ENCODE measurements around the gene NTRK2. TPM values are rescaled to one million over a fixed set of nuclear protein-coding genes. Genes with fewer than 3 reads are reported as not detected.

NTRK2 gene
- total RNA-seq, 2 experiments from 2014 or later, result 0.02 TPM; not detected in 1

DNA sequence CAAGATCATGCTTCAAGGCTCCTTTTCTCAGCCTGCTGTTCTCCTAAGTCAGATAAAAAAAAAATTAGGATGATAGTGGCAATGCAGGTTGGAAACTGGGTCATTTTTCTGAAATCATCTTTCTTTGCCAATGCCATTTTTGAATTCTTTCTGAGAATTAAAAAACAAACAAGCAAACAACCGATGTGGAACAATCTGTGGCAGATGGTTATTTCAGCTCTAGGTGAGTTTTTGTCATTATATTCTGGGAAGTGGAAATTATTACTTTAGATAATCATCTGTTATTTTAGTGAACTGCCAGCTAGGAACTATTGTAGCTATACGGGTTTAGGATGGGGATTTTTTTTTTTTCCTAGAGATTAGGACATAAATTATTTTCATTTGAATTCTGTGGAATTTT is 129.7 kb downstream of the NTRK2 start:
- no peaks in the 10 kb centered on the region for H3K27me3 Mint-ChIP-seq
- no peak overlapping the region for H3K27ac Mint-ChIP-seq
- no peaks in the 10 kb centered on the region for H3K9me3 Mint-ChIP-seq
- H3K4me1 Mint-ChIP-seq, result no peaks in the 10 kb centered on the region
- H3K36me3 Mint-ChIP-seq, result no peaks in the 10 kb centered on the region
- no peak for DNase-seq
- no peak overlapping the region for H3K4me3 Mint-ChIP-seq

DNA sequence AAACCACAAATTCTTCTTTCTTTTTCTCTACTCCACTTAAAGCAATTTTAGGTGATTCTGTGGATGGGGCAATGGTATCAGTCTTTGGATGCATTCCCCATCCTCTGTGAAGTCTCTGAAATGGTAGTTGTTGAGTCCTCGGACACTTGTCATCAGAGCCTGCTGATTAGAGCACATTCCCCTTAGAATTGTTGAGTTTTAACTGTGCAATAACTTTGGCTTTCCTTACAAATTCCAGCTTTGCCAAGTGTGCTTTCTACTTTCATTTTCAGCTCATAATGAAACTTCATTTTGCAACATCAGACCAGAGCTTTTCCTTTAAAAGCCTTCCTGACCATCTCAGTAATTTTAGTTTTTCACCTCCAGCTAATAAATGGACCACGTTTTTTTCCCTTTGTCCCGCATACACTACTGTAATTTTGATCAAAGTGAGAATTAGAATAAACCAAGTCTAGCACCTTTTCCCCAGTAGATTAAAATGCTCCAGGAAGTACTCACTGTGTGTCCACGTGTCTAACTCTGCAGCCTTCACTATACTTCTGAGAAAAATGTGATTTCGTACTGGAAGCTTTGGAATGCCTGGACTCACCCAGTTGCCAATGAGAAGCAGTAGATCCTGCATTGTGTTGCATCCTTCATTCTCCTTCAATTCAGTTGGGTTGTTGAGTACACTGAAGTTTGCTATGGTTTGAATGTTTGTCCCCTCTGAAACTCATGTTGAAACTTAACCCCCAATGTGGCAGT is 135.6 kb downstream of the NTRK2 start:
- DNase-seq, result no peak
- H3K36me3 Mint-ChIP-seq, result no peaks in the 10 kb centered on the region
- no peak overlapping the region for H3K4me3 Mint-ChIP-seq
- no peaks in the 10 kb centered on the region for H3K4me1 Mint-ChIP-seq
- no peak overlapping the region for H3K27ac Mint-ChIP-seq
- H3K9me3 Mint-ChIP-seq, result no peaks in the 10 kb centered on the region
- peaks cover 6% of the 10 kb centered on the region for H3K27me3 Mint-ChIP-seq

DNA sequence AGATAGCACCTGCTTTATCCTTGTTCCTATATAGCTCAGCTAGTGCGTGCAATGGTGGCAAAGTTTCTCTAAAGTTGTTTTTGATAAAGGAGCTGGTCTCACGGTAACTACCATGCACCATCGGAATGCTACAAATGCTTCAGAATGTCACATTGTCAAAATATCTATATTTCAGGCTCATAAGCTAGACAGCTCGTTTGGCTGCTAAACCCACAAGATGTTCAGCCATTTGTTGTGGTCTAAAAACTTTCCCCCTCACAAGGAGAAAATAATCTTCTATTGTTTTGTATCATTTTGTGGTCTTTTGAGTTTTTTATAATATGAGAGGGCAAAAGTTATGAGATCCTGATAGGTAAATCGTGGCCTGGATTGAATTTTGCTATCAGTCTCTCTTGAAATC is 137.9 kb downstream of the NTRK2 start:
- Mint-ChIP-seq H3K9me3 (no peaks in the 10 kb centered on the region), H3K27me3 (peaks cover 6% of the 10 kb centered on the region), H3K4me3 (no peak overlapping the region), H3K4me1 (no peaks in the 10 kb centered on the region), H3K27ac (no peak overlapping the region), H3K36me3 (no peaks in the 10 kb centered on the region)
- no peak for DNase-seq

DNA sequence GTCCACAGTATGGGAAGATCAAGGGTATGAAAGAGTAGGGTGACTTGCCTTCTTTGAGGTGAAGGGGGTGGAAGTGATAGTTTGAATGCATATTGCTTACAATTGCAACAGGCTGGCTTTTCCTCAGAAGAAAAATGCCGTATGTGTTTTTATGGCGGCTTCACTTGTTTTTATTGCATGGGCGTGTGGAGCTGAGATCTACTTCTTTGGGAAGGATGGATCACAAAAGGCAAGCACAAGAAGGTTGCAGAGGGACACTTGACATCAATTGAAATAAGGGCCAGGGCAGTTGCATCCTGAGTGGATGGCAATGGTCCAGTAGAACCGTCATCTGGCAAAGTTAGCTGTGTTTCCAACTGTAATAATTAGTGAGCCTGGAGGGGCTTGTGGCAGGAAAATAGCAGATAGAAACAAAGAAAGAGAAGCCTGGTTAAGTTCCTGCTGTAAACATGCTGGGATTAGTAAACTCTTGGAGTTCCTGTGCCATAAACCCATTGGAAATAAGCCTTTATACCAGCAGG is 138.4 kb downstream of the NTRK2 start:
- no peak for DNase-seq

DNA sequence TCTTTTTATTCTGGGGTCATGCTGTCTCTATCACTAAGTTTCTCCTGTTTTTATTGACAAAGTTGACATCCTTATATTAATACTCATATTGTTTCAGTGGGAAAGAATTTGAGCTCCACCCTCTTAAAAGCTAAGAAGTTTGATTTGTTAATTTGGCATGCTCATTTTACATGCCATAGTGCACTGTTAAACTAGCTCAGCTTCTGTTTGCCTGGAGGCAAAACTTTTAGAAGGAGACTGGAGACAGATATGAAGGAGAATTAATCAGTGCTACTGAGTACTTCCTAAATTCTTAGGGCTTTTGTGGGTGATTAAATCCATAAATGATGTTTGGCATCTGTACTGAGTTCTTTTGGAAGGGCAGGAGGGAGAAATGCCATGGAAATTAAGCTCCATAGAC is 138.9 kb downstream of the NTRK2 start:
- no peak for DNase-seq
- Mint-ChIP-seq H3K4me1 (no peaks in the 10 kb centered on the region), H3K9me3 (no peaks in the 10 kb centered on the region), H3K27me3 (peaks cover 6% of the 10 kb centered on the region), H3K36me3 (no peaks in the 10 kb centered on the region), H3K4me3 (no peak overlapping the region), H3K27ac (no peak overlapping the region)

More for the DNA sequence above, 138.4 kb downstream of the NTRK2 start:
- Mint-ChIP-seq H3K27me3 (peaks cover 6% of the 10 kb centered on the region), H3K36me3 (no peaks in the 10 kb centered on the region), H3K4me1 (no peaks in the 10 kb centered on the region), H3K9me3 (no peaks in the 10 kb centered on the region), H3K4me3 (no peak overlapping the region), H3K27ac (no peak overlapping the region)

DNA sequence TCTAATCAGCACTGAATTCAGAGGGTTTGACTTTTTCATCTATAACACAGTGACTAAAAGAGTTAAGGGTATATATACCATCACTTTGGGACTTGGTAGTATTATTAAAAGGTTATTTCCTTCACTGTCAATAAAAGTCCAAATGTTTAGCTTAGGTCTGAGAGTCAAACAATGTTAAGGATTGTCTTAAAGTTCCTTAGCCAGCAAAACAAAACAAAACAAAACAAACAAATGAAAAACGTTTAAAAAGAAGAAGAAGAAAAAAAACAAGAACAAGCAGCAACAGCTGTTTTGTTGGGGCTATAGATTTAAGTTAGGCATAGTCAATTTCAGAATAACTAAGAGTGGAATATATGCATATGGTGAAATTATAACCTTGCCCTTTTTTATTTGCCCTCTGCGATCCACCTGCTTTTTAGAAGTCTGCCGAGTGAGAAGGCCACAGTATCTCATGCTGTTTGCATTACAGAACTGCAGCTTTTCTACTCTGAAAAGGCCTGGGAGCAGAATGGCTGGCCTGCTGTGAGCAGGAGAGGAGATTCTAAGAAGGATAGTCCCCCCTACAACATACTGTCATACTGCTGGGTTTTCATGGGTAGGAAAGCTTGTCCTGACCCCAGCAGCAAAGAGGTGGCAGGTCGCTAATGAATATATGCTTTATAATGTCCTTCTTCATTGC is 141.7 kb downstream of the NTRK2 start:
- Mint-ChIP-seq H3K4me1 (no peaks in the 10 kb centered on the region), H3K27ac (no peak overlapping the region), H3K9me3 (no peaks in the 10 kb centered on the region), H3K27me3 (peaks cover 6% of the 10 kb centered on the region), H3K36me3 (no peaks in the 10 kb centered on the region), H3K4me3 (no peak overlapping the region)
- DNase-seq, result no peak

DNA sequence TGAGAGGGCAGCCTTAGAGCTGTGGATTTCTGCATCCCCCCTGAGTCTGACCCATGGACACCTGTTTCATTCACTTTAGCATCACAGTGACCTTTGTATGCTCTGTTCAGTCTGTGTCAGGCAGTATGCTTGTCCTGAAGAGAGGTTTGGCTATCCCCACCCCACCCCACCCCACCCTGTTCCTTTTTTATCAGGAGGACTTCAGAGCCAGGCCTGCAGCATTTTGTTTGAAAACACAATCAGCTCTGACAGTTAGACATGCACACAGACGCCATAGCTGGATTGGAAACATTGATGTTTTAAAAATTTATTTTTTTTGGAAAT is 142.2 kb downstream of the NTRK2 start:
- H3K27ac Mint-ChIP-seq, result no peak overlapping the region
- no peaks in the 10 kb centered on the region for H3K4me1 Mint-ChIP-seq
- peaks cover 6% of the 10 kb centered on the region for H3K27me3 Mint-ChIP-seq
- no peak overlapping the region for H3K4me3 Mint-ChIP-seq
- no peak for DNase-seq
- H3K36me3 Mint-ChIP-seq, result no peaks in the 10 kb centered on the region
- H3K9me3 Mint-ChIP-seq, result no peaks in the 10 kb centered on the region

DNA sequence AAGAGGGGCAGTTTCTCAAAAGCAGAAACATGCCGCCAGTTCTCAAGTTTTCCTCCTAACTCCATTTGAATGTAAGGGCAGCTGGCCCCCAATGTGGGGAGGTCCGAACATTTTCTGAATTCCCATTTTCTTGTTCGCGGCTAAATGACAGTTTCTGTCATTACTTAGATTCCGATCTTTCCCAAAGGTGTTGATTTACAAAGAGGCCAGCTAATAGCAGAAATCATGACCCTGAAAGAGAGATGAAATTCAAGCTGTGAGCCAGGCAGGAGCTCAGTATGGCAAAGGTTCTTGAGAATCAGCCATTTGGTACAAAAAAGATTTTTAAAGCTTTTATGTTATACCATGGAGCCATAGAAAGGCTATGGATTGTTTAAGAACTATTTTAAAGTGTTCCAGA is 142.8 kb downstream of the NTRK2 start:
- no peak overlapping the region for H3K27ac Mint-ChIP-seq
- no peak overlapping the region for H3K4me3 Mint-ChIP-seq
- no peaks in the 10 kb centered on the region for H3K36me3 Mint-ChIP-seq
- no peak for DNase-seq
- H3K4me1 Mint-ChIP-seq, result no peaks in the 10 kb centered on the region
- H3K27me3 Mint-ChIP-seq, result peaks cover 6% of the 10 kb centered on the region
- no peaks in the 10 kb centered on the region for H3K9me3 Mint-ChIP-seq

DNA sequence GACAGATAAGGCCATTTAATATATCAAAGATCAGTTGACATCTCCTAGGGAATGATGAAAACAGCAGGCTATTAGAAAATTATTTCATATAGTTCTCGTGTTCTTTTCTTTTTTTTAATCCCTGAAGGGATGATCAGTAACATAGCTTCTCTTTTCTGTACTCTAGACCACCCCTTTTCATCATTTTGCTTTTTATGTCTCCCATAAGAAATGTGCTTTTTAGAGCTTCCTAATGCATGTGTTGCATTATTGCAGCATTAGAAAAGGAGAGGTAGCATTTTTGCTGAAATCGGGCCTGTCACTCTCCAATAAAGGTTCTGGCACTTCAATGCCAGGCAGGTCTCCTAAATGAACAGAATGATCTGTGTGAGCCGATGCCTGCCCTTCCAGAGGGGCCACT is 143.3 kb downstream of the NTRK2 start:
- DNase-seq, result no peak
- Mint-ChIP-seq H3K9me3 (no peaks in the 10 kb centered on the region), H3K36me3 (no peaks in the 10 kb centered on the region), H3K27ac (no peak overlapping the region), H3K4me1 (no peaks in the 10 kb centered on the region), H3K27me3 (peaks cover 6% of the 10 kb centered on the region), H3K4me3 (no peak overlapping the region)

DNA sequence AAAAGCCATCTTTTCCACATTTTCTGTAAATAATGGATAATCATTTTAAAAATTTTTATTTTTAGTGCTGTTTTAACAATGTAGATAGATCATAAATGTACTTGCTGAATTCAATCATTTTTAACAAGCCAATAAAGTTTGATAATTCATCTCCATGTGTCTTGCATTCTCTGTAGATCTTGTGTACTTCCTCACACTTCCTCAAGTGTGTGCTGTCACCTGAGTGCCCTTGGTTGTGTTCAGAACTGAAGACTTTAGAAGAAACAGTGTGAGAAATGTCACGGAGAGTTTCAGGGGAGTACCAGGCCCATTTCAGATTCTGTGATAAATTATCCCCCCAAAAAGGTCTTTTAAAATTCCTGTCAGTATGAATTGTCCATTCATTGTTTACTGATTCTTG is 146.0 kb downstream of the NTRK2 start:
- no peak overlapping the region for H3K4me3 Mint-ChIP-seq
- no peaks in the 10 kb centered on the region for H3K27me3 Mint-ChIP-seq
- DNase-seq, result no peak
- H3K36me3 Mint-ChIP-seq, result no peaks in the 10 kb centered on the region
- no peak overlapping the region for H3K27ac Mint-ChIP-seq
- H3K9me3 Mint-ChIP-seq, result no peaks in the 10 kb centered on the region
- no peaks in the 10 kb centered on the region for H3K4me1 Mint-ChIP-seq

DNA sequence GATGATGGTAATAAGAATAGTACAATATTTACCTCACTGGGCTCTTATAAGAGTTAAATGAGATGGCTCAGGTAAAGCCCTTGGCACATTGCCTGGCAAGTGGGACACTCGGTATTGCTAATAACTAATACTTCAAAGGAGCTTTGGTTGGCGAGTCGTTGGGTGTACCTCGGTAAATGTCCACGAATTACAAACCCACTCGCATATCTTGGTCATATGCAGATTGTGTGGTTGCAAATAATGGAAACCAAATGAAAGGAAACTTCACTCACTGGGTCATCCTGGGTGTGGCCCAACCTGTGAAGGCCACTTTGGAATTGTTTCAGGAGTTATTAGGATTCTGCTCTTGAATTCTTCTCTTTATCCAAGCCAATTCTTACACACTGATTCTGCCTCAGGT is 147.5 kb downstream of the NTRK2 start:
- DNase-seq, result no peak
- Mint-ChIP-seq H3K4me3 (no peak overlapping the region), H3K4me1 (no peaks in the 10 kb centered on the region), H3K9me3 (no peaks in the 10 kb centered on the region), H3K36me3 (no peaks in the 10 kb centered on the region), H3K27me3 (no peaks in the 10 kb centered on the region), H3K27ac (no peak overlapping the region)

DNA sequence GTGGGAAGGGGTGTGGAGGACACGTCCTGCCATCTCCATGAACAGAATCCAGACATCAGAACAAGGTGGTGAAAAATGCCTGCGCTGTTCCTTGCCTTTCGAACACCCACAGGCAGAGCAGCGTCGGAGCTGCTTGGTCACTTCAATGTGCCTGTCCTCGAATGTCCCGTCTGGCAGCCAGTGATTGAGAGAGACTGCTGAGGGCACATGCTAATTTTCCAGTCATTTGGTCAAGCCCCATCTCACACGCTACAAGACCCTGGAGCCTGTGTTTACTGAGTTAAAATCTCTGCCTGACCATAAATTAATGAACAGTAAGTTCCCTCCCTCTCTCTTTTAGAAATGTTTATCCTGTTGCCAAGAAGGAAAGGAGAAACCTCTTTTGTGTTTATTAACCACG is 149.3 kb downstream of the NTRK2 start:
- no peaks in the 10 kb centered on the region for H3K27me3 Mint-ChIP-seq
- no peak overlapping the region for H3K4me3 Mint-ChIP-seq
- no peak overlapping the region for H3K27ac Mint-ChIP-seq
- no peaks in the 10 kb centered on the region for H3K4me1 Mint-ChIP-seq
- no peaks in the 10 kb centered on the region for H3K36me3 Mint-ChIP-seq
- no peak for DNase-seq
- H3K9me3 Mint-ChIP-seq, result no peaks in the 10 kb centered on the region

DNA sequence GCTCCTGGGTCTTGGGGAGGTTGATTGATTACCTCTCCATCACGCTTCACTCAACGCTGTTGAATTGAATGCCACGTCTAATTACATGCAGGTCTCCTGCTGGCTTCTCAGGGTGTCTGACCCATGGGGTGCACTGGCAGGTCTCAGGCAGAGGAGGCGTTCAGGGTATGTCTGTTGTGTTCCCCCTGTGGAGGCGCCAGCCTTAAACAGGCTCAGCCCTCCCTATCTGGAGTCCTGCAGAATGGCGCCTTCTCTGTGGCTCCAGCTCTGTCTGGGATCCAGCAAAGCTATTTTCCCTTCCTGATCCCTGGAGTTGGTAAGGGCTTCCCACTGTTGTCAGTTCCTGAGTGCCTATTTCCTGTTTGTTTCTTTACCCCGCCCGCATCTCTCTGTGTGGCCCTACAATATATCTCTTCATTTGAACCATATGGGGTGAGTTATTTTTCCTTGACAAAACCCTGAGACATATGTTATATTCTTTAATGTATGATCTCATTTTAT is 150.0 kb downstream of the NTRK2 start:
- Mint-ChIP-seq H3K36me3 (no peaks in the 10 kb centered on the region), H3K4me3 (no peak overlapping the region), H3K27me3 (no peaks in the 10 kb centered on the region), H3K9me3 (no peaks in the 10 kb centered on the region), H3K4me1 (no peaks in the 10 kb centered on the region), H3K27ac (no peak overlapping the region)
- DNase-seq, result no peak

DNA sequence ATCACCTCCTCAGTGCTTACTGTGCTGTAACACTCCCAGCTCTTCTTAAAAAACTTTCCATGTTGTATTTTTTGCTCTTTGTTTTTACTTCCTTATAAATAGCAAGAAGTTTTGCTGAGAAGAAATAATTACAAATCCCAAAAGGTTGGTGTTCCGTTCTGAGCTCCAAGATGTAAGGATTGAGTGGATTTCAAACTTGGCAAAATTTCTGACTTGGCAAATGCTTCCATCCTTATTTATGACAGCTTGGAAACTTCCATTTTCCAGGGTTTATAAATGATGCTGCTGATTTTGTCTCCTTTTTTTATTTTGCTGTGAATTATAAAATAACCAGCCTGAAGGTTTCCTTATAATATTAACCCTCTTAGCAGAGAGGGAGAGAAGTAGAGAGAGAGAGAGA is 151.9 kb downstream of the NTRK2 start:
- Mint-ChIP-seq H3K4me3 (no peak overlapping the region), H3K4me1 (no peaks in the 10 kb centered on the region), H3K9me3 (no peaks in the 10 kb centered on the region), H3K27me3 (no peaks in the 10 kb centered on the region), H3K27ac (no peak overlapping the region), H3K36me3 (no peaks in the 10 kb centered on the region)
- DNase-seq, result no peak

DNA sequence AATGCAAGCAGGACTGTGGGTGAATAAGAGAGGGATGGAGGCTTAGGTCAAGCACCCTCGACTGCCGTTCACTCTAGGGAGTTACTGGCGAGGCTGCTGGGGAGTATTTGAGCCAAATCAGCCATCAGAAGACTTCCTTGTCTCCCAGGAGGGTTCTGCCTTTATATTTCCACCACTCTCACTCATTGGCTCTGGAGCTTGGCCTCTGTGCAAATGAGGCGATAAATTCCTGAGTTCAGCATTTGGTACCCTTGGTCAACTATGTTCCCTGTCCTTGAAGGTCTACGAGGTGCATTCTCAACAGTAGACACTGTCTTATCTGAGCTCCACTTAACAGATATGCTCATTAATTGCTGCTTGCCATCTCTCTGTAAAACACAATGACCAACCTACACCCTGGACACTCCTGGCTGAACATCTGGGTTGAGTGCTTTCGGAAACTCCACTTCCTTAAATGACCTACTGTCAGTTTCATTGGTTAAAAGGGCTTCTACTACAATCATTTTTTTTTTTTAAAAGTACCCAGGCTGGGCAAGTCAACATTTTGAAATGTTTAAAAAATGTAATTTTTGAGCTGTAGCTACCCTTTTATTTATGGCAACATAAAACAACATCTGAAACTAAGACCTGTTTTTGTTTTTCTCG is 153.2 kb downstream of the NTRK2 start:
- Mint-ChIP-seq H3K27ac (no peak overlapping the region), H3K4me3 (no peak overlapping the region), H3K4me1 (no peaks in the 10 kb centered on the region), H3K9me3 (no peaks in the 10 kb centered on the region), H3K27me3 (no peaks in the 10 kb centered on the region), H3K36me3 (no peaks in the 10 kb centered on the region)
- no peak for DNase-seq
